SJSA1 (cell line): ENCODE results near the gene ZNF23. TPM values are rescaled to one million over a fixed set of nuclear protein-coding genes. Genes with fewer than 3 reads are reported as not detected.

Experiments
- DNase-seq, 2 experiments: peaks; one replicate each; pipeline ENCODE4 v3.0.0-alpha.2; 2015 to 2020; ENCODE audit warnings: low spot score in 2 of 2, low read depth in 1 of 2
- H3K27ac ChIP-seq: fragments of 250-450 bp; sonication (Bioruptor Pico); 2 replicates; pipeline ENCODE4 v1.5.1; 2020; ENCODE audit warnings: mild to moderate bottlenecking, moderate library complexity
- H3K27me3 ChIP-seq: fragments of 250-450 bp; sonication (Bioruptor Pico); replicated peaks from 2 replicates; pipeline ENCODE4 v1.5.1; 2020; ENCODE audit warnings: mild to moderate bottlenecking, moderate library complexity
- H3K36me3 ChIP-seq: fragments of 250-450 bp; sonication (Bioruptor Pico); 2 replicates; pipeline ENCODE4 v1.5.1; 2020; ENCODE audit warnings: mild to moderate bottlenecking
- H3K4me1 ChIP-seq: fragments of 250-450 bp; sonication (Bioruptor Pico); replicated peaks from 2 replicates; pipeline ENCODE4 v1.6.1; 2021; ENCODE audit warnings: mild to moderate bottlenecking
- H3K4me3 ChIP-seq: fragments of 250-450 bp; sonication (Bioruptor Pico); 2 replicates; pipeline ENCODE4 v1.5.1; 2020; ENCODE audit warnings: mild to moderate bottlenecking
- H3K9me3 ChIP-seq: fragments of 250-450 bp; sonication (Bioruptor Pico); replicated peaks from 2 replicates; pipeline ENCODE4 v1.5.1; 2020; ENCODE audit warnings: mild to moderate bottlenecking
- total RNA-seq: library from RNA; depleted of rRNA; stranded (reverse); fragments of >200 nt; shearing (Covaris generic); gene quantifications from 2 replicates; pipeline ENCODE4 v1.2.3, GENCODE V29; 2014

Gene ZNF23
- total RNA-seq, 1 experiment from 2014 or later = 17.6 TPM

DNA sequence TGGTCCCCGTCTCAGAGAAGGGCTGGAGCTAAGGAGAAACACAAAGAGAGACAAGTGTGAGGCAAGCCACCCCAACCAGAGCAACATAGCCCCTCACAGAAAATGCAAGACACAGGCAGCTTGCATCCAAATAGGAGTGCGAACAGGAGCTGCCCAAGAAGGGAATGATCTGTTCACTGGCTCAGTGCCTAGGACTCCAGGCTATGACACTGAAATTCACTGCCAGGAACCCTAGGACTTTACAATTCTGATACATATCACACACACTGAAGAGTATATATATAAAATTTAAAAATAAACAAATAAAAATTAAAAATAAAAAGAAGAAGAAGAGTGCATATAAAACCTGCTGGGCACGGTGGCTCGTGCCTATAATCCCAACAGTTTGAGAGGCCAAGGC lies 5.2 kb downstream of the ZNF23 start:
- Histone ChIP-seq H3K36me3 (peaks cover 71% of the 10 kb centered on the region), H3K27ac (no peak overlapping the region), H3K4me1 (peaks cover 16% of the 10 kb centered on the region), H3K9me3 (peaks cover 18% of the 10 kb centered on the region), H3K4me3 (no peak overlapping the region), H3K27me3 (no peaks in the 10 kb centered on the region)
- DNase-seq = no peak

DNA sequence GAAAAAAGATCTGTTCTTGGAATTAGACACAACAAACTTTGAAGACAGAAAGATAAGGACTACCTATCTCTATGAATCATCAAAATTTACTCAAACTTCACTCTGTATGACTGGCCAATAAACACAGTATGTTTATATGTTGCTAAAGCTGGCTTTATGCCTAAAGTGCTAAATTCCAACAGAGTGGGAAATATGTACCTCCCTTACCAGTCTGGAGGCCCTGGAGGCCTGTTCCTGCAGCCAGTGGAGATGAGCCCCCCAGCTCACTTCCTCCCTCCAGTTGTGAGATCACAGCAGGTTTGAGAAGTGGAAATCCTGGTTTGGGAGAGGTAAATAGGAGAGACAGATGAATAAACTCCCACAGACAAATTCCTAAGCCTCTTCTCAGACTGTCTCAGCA lies 9.0 kb downstream of the ZNF23 start:
- H3K9me3 ChIP-seq = peaks cover 42% of the 10 kb centered on the region
- no peak overlapping the region for H3K27ac ChIP-seq
- H3K36me3 ChIP-seq = peaks cover 96% of the 10 kb centered on the region
- H3K4me3 ChIP-seq = no peak overlapping the region
- no peaks in the 10 kb centered on the region for H3K4me1 ChIP-seq
- H3K27me3 ChIP-seq = no peaks in the 10 kb centered on the region
- DNase-seq = no peak

DNA sequence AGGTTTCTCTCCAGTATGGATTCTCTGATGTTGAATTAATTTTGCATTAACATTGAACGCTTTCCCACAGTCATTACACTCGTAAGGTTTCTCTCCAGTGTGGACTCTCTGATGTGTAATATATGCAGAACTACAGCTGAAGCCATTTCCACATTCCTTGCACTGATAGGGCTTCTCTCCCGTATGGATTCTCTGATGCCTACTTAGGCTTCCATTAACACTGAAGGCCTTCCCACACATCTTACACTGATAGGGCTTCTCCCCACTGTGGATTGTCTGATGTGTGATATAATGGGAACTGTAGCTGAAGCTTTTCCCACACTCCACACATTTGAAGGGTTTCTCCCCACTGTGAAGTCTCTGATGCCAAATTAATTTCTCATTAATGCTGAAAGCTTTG lies 13.0 kb downstream of the ZNF23 start:
- H3K27me3 ChIP-seq = no peaks in the 10 kb centered on the region
- H3K4me3 ChIP-seq = no peak overlapping the region
- no peak for DNase-seq
- H3K4me1 ChIP-seq = no peaks in the 10 kb centered on the region
- H3K27ac ChIP-seq = no peak overlapping the region
- H3K9me3 ChIP-seq = peaks cover 58% of the 10 kb centered on the region
- H3K36me3 ChIP-seq = peaks cover 74% of the 10 kb centered on the region

- Histone ChIP-seq H3K4me1 (no peaks in the 10 kb centered on the region), H3K36me3 (peaks cover 68% of the 10 kb centered on the region), H3K9me3 (peaks cover 58% of the 10 kb centered on the region), H3K4me3 (no peak overlapping the region), H3K27ac (no peak overlapping the region), H3K27me3 (no peaks in the 10 kb centered on the region)
- DNase-seq = no peak
Measured at GRCh38 chr16:71448274-71448866, 13.7 kb downstream of the ZNF23 start.

- Histone ChIP-seq H3K4me3 (no peak overlapping the region), H3K27ac (no peak overlapping the region), H3K4me1 (no peaks in the 10 kb centered on the region), H3K27me3 (no peaks in the 10 kb centered on the region), H3K9me3 (peaks cover 48% of the 10 kb centered on the region), H3K36me3 (peaks cover 21% of the 10 kb centered on the region)
- DNase-seq = no peak
Measured at GRCh38 chr16:71443714-71444113, 18.3 kb downstream of the ZNF23 start.

GRCh38 chr16:71442051-71442440 lies 20.0 kb downstream of the ZNF23 start, which contains the start of gene TLE7:
TSS of gene TLE7 (minus strand) at chr16:71442054. CDS start at chr16:71433324, 8,730 bp downstream.
- Histone ChIP-seq H3K4me1 (no peaks in the 10 kb centered on the region), H3K9me3 (peaks cover 31% of the 10 kb centered on the region), H3K4me3 (no peak within 1 kb of the TSS), H3K36me3 (peaks cover 5% of the 10 kb centered on the region), H3K27ac (no peak within 1 kb of the TSS), H3K27me3 (no peaks in the 10 kb centered on the region)
- no peak for DNase-seq

DNA sequence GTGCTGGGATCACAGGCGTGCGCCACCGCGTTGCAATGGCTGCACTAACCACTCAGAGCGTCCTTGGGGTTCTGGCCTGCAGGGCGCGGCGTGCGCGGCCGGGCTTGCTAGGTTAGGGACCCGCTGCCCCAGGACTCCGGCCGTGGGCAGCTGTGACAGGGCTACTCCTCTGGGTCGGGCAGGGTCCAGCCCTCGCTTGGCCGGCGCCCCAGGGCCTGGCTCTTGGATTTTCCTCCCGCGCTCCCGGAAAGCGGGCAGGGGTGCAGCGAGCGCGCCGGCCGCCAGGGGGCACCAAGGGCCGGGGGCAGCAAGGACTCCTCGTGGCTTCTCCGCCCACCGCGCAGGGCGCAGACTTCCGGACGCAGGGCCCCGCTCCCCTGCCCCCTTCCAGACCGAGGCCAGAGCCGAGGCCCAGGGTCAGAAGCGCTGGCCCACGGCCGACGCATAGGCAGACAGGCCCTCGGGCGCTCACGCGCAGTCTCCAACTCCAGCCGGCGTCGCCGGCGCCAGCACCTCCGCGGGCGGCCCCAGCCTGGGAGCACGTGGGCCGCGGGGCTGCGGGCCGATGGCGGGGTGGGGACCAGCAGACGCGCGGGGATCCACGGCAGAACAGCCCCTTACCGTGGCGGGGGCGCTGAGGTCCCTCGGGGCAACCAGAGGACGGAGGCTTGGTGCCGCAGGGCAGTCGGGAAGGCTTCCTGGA lies 20.5 kb downstream of the ZNF23 start:
- H3K9me3 ChIP-seq = peaks cover 28% of the 10 kb centered on the region
- no peak overlapping the region for H3K4me3 ChIP-seq
- H3K27me3 ChIP-seq = no peaks in the 10 kb centered on the region
- H3K27ac ChIP-seq = no peak overlapping the region
- H3K36me3 ChIP-seq = no peaks in the 10 kb centered on the region
- no peak for DNase-seq
- H3K4me1 ChIP-seq = no peaks in the 10 kb centered on the region

DNA sequence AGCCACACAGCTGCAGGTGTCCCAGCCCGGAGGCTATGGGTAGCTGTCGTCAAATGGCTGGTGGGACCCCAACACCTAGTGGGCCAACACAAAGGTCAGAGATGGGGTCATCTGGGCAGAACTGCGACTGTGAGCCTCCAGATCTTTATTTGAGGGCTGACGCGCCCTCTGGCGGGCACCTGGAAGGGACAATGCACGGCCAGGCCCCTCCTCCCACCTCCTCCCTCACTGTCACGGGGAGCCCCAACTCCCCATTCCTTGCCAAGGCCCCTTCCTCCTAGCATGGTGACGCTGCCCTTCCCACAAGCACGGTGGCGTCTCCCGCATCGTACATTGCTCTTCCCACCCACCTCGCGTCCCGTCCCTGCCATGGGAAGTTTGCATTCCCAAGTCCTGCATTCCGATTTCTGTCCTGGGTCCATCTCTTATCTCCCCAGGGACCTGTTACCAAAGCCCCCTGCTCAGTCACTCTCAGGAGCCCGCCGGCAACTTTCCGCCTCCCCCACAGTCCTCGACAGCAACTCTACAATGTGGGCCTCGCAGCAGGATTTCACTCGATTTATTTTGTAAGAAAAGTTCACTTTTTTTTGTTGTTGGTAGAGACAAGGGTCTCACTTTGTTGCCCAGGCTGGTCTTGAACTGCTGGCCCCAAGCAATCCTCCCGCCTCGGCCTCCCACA lies 21.2 kb downstream of the ZNF23 start:
- no peaks in the 10 kb centered on the region for H3K27me3 ChIP-seq
- no peaks in the 10 kb centered on the region for H3K4me1 ChIP-seq
- H3K36me3 ChIP-seq = no peaks in the 10 kb centered on the region
- peaks cover 28% of the 10 kb centered on the region for H3K9me3 ChIP-seq
- no peak overlapping the region for H3K27ac ChIP-seq
- no peak overlapping the region for H3K4me3 ChIP-seq
- DNase-seq = no peak

- Histone ChIP-seq H3K9me3 (peaks cover 22% of the 10 kb centered on the region), H3K4me3 (no peak overlapping the region), H3K27ac (no peak overlapping the region), H3K36me3 (no peaks in the 10 kb centered on the region), H3K4me1 (no peaks in the 10 kb centered on the region), H3K27me3 (no peaks in the 10 kb centered on the region)
- no peak for DNase-seq
Measured at GRCh38 chr16:71439523-71439922, 22.5 kb downstream of the ZNF23 start.

- Histone ChIP-seq H3K4me3 (no peak overlapping the region), H3K27ac (no peak overlapping the region), H3K9me3 (peaks cover 17% of the 10 kb centered on the region), H3K27me3 (no peaks in the 10 kb centered on the region), H3K4me1 (no peaks in the 10 kb centered on the region), H3K36me3 (no peaks in the 10 kb centered on the region)
- DNase-seq = no peak
Measured at GRCh38 chr16:71436473-71436872, 25.6 kb downstream of the ZNF23 start.

DNA sequence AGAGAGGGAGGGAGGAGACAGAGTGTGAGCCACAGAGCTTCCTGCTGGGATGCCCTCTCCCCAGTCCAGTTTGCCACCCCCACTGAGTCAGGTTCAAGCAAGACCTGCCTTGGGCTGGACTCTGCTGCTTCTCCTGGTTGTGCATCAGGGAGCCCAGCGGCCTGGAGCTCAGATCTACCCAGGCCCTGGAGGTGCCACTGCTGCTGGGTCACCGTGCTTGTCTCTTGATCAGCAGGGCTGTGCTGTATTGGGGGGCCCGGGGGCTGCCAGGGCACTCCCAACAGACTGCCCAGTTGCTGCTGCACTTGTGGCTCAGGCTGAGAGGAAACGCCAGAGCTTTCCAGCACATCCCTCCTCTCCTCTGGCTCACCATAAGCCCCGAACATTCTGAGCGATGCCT lies 29.1 kb downstream of the ZNF23 start:
- no peaks in the 10 kb centered on the region for H3K27me3 ChIP-seq
- H3K36me3 ChIP-seq = no peaks in the 10 kb centered on the region
- no peak for DNase-seq
- H3K27ac ChIP-seq = no peak overlapping the region
- no peaks in the 10 kb centered on the region for H3K4me1 ChIP-seq
- H3K4me3 ChIP-seq = no peak overlapping the region
- H3K9me3 ChIP-seq = no peaks in the 10 kb centered on the region

DNA sequence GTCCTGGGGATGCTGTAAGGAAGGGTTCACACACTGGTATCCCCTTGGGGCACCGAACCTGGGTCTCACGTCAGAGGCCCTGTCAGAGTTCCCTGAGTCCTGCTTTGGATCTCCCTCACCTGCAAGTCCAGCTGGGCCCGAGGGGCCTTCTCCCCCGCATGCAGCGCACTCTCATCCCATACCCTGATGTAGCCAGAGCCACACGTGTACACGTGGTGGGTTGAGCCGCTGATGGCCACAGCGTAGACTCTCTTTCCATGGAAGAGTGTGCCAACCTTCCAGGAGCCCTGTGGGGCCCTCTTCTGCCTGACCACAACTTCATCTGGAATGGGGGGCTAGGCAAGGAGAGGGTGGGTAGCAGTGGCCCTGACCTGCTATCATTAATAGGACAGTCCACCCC lies 30.1 kb downstream of the ZNF23 start:
- Histone ChIP-seq H3K36me3 (no peaks in the 10 kb centered on the region), H3K4me1 (no peaks in the 10 kb centered on the region), H3K27ac (no peak overlapping the region), H3K27me3 (peaks cover 4% of the 10 kb centered on the region; the same call in 1 of the 2 replicates), H3K9me3 (no peaks in the 10 kb centered on the region), H3K4me3 (no peak overlapping the region)
- no peak for DNase-seq

- DNase-seq = no peak
- H3K27ac ChIP-seq = no peak overlapping the region
- H3K9me3 ChIP-seq = peaks cover 2% of the 10 kb centered on the region; the same call in 1 of the 2 replicates
- H3K27me3 ChIP-seq = peaks cover 6% of the 10 kb centered on the region
- H3K4me1 ChIP-seq = no peaks in the 10 kb centered on the region; the same call in 1 of the 2 replicates
- H3K36me3 ChIP-seq = no peaks in the 10 kb centered on the region
- H3K4me3 ChIP-seq = no peak overlapping the region
Measured at GRCh38 chr16:71431176-71431575, 30.9 kb downstream of the ZNF23 start.

GRCh38 chr16:71430744-71431143 lies 31.3 kb downstream of the ZNF23 start:
- H3K27ac ChIP-seq = no peak overlapping the region
- DNase-seq = no peak
- H3K36me3 ChIP-seq = no peaks in the 10 kb centered on the region
- H3K27me3 ChIP-seq = peaks cover 10% of the 10 kb centered on the region
- H3K4me1 ChIP-seq = no peaks in the 10 kb centered on the region; the same call in 1 of the 2 replicates
- no peak overlapping the region for H3K4me3 ChIP-seq
- peaks cover 5% of the 10 kb centered on the region; the same call in 1 of the 2 replicates for H3K9me3 ChIP-seq
